ENCODE results near the gene EPYC. TPM values are rescaled to one million over a fixed set of nuclear protein-coding genes. Genes with fewer than 3 reads are reported as not detected.

The EPYC gene
- total and polyA plus RNA-seq, 2 of the 4 experiments (the other 2 are of a cell fraction) = not detected

DNA sequence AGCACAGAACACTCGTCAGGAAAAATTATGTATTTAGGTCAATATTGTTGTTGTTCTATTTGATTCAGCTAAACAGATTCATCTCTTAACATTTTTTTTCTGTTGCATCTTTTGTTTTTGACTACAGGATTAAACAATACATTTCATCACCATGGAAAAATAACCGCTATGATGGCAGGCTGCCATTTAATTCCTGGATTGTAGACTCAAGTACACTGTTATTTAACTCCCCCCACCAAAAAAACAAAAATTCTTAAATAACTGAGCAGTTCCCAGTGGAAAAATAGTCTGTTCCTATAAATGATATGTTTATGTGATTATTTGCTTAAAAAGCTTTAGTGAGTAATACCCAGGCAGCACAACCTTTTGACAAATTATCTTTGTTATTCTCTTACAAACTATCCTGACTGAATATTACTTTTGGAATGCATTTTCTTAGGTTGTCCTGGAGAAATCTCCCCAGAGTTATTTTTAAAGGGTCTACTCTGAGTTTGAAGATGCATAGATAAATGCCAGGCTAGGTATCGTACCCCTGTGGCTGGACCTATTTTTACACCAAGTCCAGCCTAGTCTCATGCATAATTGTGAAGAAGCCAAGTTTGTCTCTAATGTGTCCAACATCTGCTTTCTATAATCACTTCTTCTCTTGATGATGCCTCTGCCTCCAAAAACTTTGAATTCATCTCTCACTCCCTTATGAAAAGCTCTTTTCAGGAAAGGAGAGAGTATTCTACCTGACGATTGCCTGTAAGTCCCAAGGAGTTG lies 49.4 kb upstream of the EPYC start:
- H2BK5ac ChIP-seq (ENCODE audit: low read depth, low read length, poor library complexity, severe bottlenecking) = no peak overlapping the region
- no peak overlapping the region for H3K4me2 ChIP-seq (ENCODE audit: low read depth, low read length)
- H3K9me1 ChIP-seq (ENCODE audit: insufficient read depth, low read length) = no peaks in the 10 kb centered on the region
- no TSS peak for BruUV-seq (replicated peaks)
- no peak overlapping the region for H2BK20ac ChIP-seq (ENCODE audit: low read depth, low read length)
- 0 out of 3 replicates have a peak overlapping the region, but pooled peaks have one; percentile 8 for H2BK15ac ChIP-seq (ENCODE audit: low read depth, low read length)
- H2AK9ac ChIP-seq (replicated peaks; ENCODE audit: low read depth, low read length, poor library complexity) = no peak overlapping the region
- no peaks in the 10 kb centered on the region for H3K27me3 ChIP-seq (ENCODE audit: control insufficient read depth, insufficient read depth, low read length)
- no peaks in the 10 kb centered on the region for H3K4me1 ChIP-seq (ENCODE audit: control insufficient read depth, insufficient read depth, low read length)
- no peak overlapping the region for H3K23ac ChIP-seq (ENCODE audit: low read depth, low read length)
- no peak overlapping the region for H3K14ac ChIP-seq (replicated peaks; ENCODE audit: low read depth, low read length)
- H3K18ac ChIP-seq (ENCODE audit: low read depth, low read length) = no peak overlapping the region; the same call in 1 of the 2 replicates
- DNase-seq (peak; percentile 72), ATAC-seq (ENCODE audit: low read depth) (peak; percentile 59)
- in situ Hi-C loops (cut with MboI; ENCODE audit: low sequenced_read_pairs) (no loop called here), intact Hi-C loops (cut with micrococcal nuclease) (no loop called here), dilution Hi-C loops (cut with HindIII; ENCODE audit: low sequenced_read_pairs, unreplicated experiment) (no loop called here)
- H3K56ac ChIP-seq (ENCODE audit: extremely low read depth, insufficient read depth, low read length) = no peak overlapping the region
- no peak overlapping the region for H4K5ac ChIP-seq (ENCODE audit: low read depth, low read length)
- no peak overlapping the region for H4K91ac ChIP-seq (ENCODE audit: insufficient read depth, low read depth, low read length)
- TF ChIP-seq, protein P1, sequence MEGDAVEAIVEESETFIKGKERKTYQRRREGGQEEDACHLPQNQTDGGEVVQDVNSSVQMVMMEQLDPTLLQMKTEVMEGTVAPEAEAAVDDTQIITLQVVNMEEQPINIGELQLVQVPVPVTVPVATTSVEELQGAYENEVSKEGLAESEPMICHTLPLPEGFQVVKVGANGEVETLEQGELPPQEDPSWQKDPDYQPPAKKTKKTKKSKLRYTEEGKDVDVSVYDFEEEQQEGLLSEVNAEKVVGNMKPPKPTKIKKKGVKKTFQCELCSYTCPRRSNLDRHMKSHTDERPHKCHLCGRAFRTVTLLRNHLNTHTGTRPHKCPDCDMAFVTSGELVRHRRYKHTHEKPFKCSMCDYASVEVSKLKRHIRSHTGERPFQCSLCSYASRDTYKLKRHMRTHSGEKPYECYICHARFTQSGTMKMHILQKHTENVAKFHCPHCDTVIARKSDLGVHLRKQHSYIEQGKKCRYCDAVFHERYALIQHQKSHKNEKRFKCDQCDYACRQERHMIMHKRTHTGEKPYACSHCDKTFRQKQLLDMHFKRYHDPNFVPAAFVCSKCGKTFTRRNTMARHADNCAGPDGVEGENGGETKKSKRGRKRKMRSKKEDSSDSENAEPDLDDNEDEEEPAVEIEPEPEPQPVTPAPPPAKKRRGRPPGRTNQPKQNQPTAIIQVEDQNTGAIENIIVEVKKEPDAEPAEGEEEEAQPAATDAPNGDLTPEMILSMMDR (conservative IDR thresholded peaks at IDR 0.05; ENCODE audit: low read depth, low read length) = no peak
- no peak for TF ChIP-seq SMC3 (IDR thresholded peaks at IDR 0.05; ENCODE audit: low read depth, low read length)
- TF ChIP-seq BHLHE40 (IDR thresholded peaks at IDR 0.05; ENCODE audit: low read depth, low read length) = no peak
- TF ChIP-seq RAD21 (IDR thresholded peaks at IDR 0.05; ENCODE audit: low read length) = no peak
- TF ChIP-seq NFE2L2 (IDR thresholded peaks at IDR 0.05; ENCODE audit: low read depth, low read length) = no peak
- TF ChIP-seq POLR2A (IDR thresholded peaks at IDR 0.05; ENCODE audit: low read depth, low read length) = no peak
- TF ChIP-seq RFX5 (IDR thresholded peaks at IDR 0.05; ENCODE audit: low read depth, low read length) = no peak
- no peak for TF ChIP-seq FOS (IDR thresholded peaks at IDR 0.05; ENCODE audit: low read depth, low read length)
- TF ChIP-seq, protein P2, sequence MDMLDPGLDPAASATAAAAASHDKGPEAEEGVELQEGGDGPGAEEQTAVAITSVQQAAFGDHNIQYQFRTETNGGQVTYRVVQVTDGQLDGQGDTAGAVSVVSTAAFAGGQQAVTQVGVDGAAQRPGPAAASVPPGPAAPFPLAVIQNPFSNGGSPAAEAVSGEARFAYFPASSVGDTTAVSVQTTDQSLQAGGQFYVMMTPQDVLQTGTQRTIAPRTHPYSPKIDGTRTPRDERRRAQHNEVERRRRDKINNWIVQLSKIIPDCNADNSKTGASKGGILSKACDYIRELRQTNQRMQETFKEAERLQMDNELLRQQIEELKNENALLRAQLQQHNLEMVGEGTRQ (IDR thresholded peaks at IDR 0.05; ENCODE audit: low read depth, low read length) = no peak
- TF ChIP-seq MXI1 (IDR thresholded peaks at IDR 0.05; ENCODE audit: borderline replicate concordance, low read depth, low read length) = no peak
- no peak for TF ChIP-seq CHD1 (IDR thresholded peaks at IDR 0.05; ENCODE audit: low read depth, low read length)
- TF ChIP-seq MAZ (IDR thresholded peaks at IDR 0.05; ENCODE audit: borderline replicate concordance, low read depth, low read length) = no peak
- TF ChIP-seq MAFK (IDR thresholded peaks at IDR 0.05; ENCODE audit: low read depth, low read length) = no peak
- H3K9ac ChIP-seq (ENCODE audit: low read depth, low read length) = no peak overlapping the region
- no peak overlapping the region for H3K4ac ChIP-seq (ENCODE audit: low read depth, low read length)
- H3K36me3 ChIP-seq (ENCODE audit: control insufficient read depth, insufficient read depth, low read length) = no peaks in the 10 kb centered on the region
- H3K79me1 ChIP-seq (ENCODE audit: low read depth in 1 of 2, low read length in 2 of 2) = no peaks in the 10 kb centered on the region
- CTCF ChIA-PET = no interaction called here
- no peaks in the 10 kb centered on the region for H3K9me3 ChIP-seq (ENCODE audit: control insufficient read depth, insufficient read depth, low read length)
- no peak overlapping the region for H2AK5ac ChIP-seq (ENCODE audit: low read depth, low read length)
- WGBS, 2 experiments (ENCODE audit: extremely low coverage in 2 of 2, insufficient read length in 1 of 2) = no CpG with 5 or more reads among the region's 4 CpGs
- no peaks in the 10 kb centered on the region for H4K20me1 ChIP-seq (ENCODE audit: insufficient read depth, low read length)
- H2AFZ ChIP-seq (replicated peaks; ENCODE audit: low read length, poor library complexity) = no peak overlapping the region
- H3K4me3 ChIP-seq (ENCODE audit: insufficient read depth, low read depth, low read length) = no peak overlapping the region
- H3K27ac ChIP-seq (ENCODE audit: insufficient read depth, low read length) = no peak overlapping the region
- H2BK120ac ChIP-seq (ENCODE audit: low read depth, low read length) = no peak overlapping the region
- H4K8ac ChIP-seq (ENCODE audit: low read depth in 2 of 2, low read length in 2 of 2) = no peak overlapping the region
- POLR2A ChIA-PET (ENCODE audit: unreplicated experiment) = no interaction called here

All from IMR-90 (cell line).